ENCODE data around the gene POLR2E. TPM values are rescaled to one million over a fixed set of nuclear protein-coding genes. Genes with fewer than 3 reads are reported as not detected.

Gene POLR2E
- total and polyA plus RNA-seq, 2 of the 13 experiments (the other 11 are each of a cell fraction or from before 2014, with no cell fraction given): 140 to 272 TPM

GRCh38 chr19:1050989-1051788 is 44.0 kb downstream of the POLR2E start (continued):
- TF ChIP-seq ZNF687 (CRISPR knock-in tag; IDR thresholded peaks at IDR 0.05) (peak; percentile 98), MTA3 (CRISPR knock-in tag; IDR thresholded peaks at IDR 0.05) (no peak), ZNF232 (CRISPR knock-in tag; IDR thresholded peaks at IDR 0.05; ENCODE audit: borderline replicate concordance) (no peak; the same call in 1 of the 2 replicates), MBD4 (IDR thresholded peaks at IDR 0.05; ENCODE audit: borderline replicate concordance, low read length) (no peak), TRIM24 (CRISPR knock-in tag; IDR thresholded peaks at IDR 0.05) (no peak), ZNF367 (CRISPR knock-in tag; IDR thresholded peaks at IDR 0.05; ENCODE audit: borderline replicate concordance) (no peak), KAT7 (CRISPR knock-in tag; IDR thresholded peaks at IDR 0.05; ENCODE audit: borderline replicate concordance) (no peak; the same call in 1 of the 2 replicates), ZNF792 (CRISPR knock-in tag; IDR thresholded peaks at IDR 0.05) (peak; percentile 28; the same call in 1 of the 2 replicates), RBM22 (optimal IDR thresholded peaks at IDR 0.05; ENCODE audit: low read length) (no peak), ESRRA (CRISPR knock-in tag; IDR thresholded peaks at IDR 0.05; ENCODE audit: low read depth) (peak; percentile 77; the same call in 1 of the 2 replicates), ZNF446 (CRISPR knock-in tag; IDR thresholded peaks at IDR 0.05) (peak; percentile 86), ZNF616 (CRISPR knock-in tag; IDR thresholded peaks at IDR 0.05; ENCODE audit: low read depth) (peak; percentile 87; the same call in 1 of the 2 replicates), ZNF331 (CRISPR knock-in tag; IDR thresholded peaks at IDR 0.05) (0 out of 2 replicates have a peak, but pooled peaks have one; percentile 53), ZNF460 (CRISPR knock-in tag; IDR thresholded peaks at IDR 0.05; ENCODE audit: borderline replicate concordance) (no peak), ZNF549 (CRISPR knock-in tag; IDR thresholded peaks at IDR 0.05) (no peak), POLR2G (IDR thresholded peaks at IDR 0.05; ENCODE audit: low read depth, low read length) (peak; percentile 83), ZNF558 (CRISPR knock-in tag; IDR thresholded peaks at IDR 0.05; ENCODE audit: borderline replicate concordance) (no peak; the same call in 1 of the 2 replicates), ZNF709 (CRISPR knock-in tag; IDR thresholded peaks at IDR 0.05) (peak; percentile 88), XRCC5 (optimal IDR thresholded peaks at IDR 0.05; ENCODE audit: low read length) (peak; percentile 68), TGIF2 (CRISPR knock-in tag; IDR thresholded peaks at IDR 0.05) (peak; percentile 95)
- TF ChIP-seq, protein P1, sequence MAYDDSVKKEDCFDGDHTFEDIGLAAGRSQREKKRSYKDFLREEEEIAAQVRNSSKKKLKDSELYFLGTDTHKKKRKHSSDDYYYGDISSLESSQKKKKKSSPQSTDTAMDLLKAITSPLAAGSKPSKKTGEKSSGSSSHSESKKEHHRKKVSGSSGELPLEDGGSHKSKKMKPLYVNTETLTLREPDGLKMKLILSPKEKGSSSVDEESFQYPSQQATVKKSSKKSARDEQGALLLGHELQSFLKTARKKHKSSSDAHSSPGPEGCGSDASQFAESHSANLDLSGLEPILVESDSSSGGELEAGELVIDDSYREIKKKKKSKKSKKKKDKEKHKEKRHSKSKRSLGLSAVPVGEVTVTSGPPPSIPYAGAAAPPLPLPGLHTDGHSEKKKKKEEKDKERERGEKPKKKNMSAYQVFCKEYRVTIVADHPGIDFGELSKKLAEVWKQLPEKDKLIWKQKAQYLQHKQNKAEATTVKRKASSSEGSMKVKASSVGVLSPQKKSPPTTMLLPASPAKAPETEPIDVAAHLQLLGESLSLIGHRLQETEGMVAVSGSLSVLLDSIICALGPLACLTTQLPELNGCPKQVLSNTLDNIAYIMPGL (CRISPR knock-in tag; IDR thresholded peaks at IDR 0.05; ENCODE audit: borderline replicate concordance in 1 of 2, low read depth in 1 of 2): peak; percentile 23 to 50; a peak in 2 of 4 replicates
- TF ChIP-seq, protein P2, sequence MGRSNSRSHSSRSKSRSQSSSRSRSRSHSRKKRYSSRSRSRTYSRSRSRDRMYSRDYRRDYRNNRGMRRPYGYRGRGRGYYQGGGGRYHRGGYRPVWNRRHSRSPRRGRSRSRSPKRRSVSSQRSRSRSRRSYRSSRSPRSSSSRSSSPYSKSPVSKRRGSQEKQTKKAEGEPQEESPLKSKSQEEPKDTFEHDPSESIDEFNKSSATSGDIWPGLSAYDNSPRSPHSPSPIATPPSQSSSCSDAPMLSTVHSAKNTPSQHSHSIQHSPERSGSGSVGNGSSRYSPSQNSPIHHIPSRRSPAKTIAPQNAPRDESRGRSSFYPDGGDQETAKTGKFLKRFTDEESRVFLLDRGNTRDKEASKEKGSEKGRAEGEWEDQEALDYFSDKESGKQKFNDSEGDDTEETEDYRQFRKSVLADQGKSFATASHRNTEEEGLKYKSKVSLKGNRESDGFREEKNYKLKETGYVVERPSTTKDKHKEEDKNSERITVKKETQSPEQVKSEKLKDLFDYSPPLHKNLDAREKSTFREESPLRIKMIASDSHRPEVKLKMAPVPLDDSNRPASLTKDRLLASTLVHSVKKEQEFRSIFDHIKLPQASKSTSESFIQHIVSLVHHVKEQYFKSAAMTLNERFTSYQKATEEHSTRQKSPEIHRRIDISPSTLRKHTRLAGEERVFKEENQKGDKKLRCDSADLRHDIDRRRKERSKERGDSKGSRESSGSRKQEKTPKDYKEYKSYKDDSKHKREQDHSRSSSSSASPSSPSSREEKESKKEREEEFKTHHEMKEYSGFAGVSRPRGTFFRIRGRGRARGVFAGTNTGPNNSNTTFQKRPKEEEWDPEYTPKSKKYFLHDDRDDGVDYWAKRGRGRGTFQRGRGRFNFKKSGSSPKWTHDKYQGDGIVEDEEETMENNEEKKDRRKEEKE (IDR thresholded peaks at IDR 0.05): no peak
